Aortic smooth muscle cell (primary cell): ENCODE measurements around the gene GRM1. TPM values are rescaled to one million over a fixed set of nuclear protein-coding genes. Genes with fewer than 3 reads are reported as not detected.

Experiments used
- total RNA-seq: library from RNA; depleted of rRNA; stranded (reverse); fragments of >200 nt; gene quantifications from 2 replicates; pipeline ENCODE4 v1.2.3, GENCODE V29; 2014

GRM1 gene
- 0.06 and 0.13 TPM in 2 replicates for total RNA-seq

GRCh38 chr6:146028851-146029572 is at the start of gene GRM1:
Gene GRM1 (plus strand): TSS chr6:146029062. CDS start chr6:146029518, 456 bp downstream.

Other genes with a start within 250 kb of the GRM1 start
- 19.0 and 19.8 TPM in 2 replicates for gene FBXO30, start 214.3 kb upstream of the GRM1 start, total RNA-seq
- 14.4 and 16.2 TPM in 2 replicates for gene SHPRH, start 64.7 kb upstream of the GRM1 start, total RNA-seq